ENCODE data around the gene DIS3L2.

- TF ChIP-seq POLR2A (IDR thresholded peaks at IDR 0.05) = no peak
- TF ChIP-seq CTCF (IDR thresholded peaks at IDR 0.05) = no peak
- peak in 1 of 2 donors; percentile 17 for TF ChIP-seq EP300 (IDR thresholded peaks at IDR 0.05)
These were observed 25.7 kb downstream of the DIS3L2 start for GRCh38 chr2:231987124-231987727.
